Measurements from ENCODE around the gene FAT1. TPM values are rescaled to one million over a fixed set of nuclear protein-coding genes. Genes with fewer than 3 reads are reported as not detected.

Gene FAT1
- total RNA-seq, 4 donors from 2014 or later, result 73.1 to 95.6 (median 76.5) TPM

DNA sequence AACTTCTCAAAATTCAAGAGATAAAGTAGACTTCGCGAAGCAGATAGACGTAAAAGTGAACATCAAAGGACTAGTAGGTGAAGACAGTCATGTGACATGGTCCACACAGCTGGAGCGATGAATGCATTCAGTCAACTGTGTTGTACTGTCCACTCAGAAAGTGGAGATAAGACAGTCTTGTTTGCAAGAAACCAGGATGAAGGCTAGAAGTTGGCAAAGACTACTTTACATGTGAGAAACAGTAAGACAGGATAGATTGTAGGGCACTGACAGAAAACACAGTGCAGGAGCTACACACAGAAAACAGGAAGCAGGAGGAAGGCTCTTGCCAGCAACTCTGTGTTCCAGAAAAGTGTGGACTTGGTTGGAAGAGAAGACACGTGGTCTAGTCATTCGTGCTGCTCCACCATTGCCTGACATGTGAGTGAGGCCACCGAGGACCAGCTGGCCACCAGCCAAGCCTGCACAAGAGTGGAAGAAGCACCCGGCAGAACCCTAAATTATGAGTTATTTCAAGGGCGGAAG, 78.9 kb downstream of the FAT1 start:
- Histone ChIP-seq H3K4me3 (replicated peaks in 1 of 3) (no peak overlapping the region), H3K9me3 (no peaks in the 10 kb centered on the region), H3K36me3 (no peaks in the 10 kb centered on the region), H3K27ac (no peak overlapping the region), H3K4me1 (peaks cover 0 to 3% of the 10 kb centered on the region in 2 donors), H3K27me3 (no peaks in the 10 kb centered on the region)
- DNase-seq, result no peak
- 69 to 87% methylated on average over 9 of the region's 9 CpGs for WGBS, 2 donors
- intact Hi-C loops (cut with DNase I), result no loop called here
- TF ChIP-seq, protein P1, sequence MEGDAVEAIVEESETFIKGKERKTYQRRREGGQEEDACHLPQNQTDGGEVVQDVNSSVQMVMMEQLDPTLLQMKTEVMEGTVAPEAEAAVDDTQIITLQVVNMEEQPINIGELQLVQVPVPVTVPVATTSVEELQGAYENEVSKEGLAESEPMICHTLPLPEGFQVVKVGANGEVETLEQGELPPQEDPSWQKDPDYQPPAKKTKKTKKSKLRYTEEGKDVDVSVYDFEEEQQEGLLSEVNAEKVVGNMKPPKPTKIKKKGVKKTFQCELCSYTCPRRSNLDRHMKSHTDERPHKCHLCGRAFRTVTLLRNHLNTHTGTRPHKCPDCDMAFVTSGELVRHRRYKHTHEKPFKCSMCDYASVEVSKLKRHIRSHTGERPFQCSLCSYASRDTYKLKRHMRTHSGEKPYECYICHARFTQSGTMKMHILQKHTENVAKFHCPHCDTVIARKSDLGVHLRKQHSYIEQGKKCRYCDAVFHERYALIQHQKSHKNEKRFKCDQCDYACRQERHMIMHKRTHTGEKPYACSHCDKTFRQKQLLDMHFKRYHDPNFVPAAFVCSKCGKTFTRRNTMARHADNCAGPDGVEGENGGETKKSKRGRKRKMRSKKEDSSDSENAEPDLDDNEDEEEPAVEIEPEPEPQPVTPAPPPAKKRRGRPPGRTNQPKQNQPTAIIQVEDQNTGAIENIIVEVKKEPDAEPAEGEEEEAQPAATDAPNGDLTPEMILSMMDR (IDR thresholded peaks at IDR 0.05), result no peak
- no peak for TF ChIP-seq POLR2A (IDR thresholded peaks at IDR 0.05)

DNA sequence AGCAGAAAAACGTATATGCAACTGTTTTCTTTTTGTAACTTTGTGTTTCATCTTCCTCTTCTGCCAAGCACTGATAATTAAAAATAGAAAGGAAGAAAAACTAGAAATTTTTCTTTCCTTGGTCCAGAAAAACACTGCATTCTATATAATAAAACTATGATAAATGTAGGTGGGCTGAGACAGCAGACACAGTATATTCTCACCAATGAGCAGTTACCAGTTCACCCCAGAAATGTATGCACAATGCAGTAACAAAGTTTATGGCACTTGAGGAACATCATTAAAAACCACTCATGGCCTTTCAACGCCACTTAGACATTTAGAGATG, 79.4 kb downstream of the FAT1 start:
- TF ChIP-seq, protein P1 (IDR thresholded peaks at IDR 0.05), result no peak
- TF ChIP-seq POLR2A (IDR thresholded peaks at IDR 0.05), result no peak
- Histone ChIP-seq H3K27me3 (no peaks in the 10 kb centered on the region), H3K36me3 (no peaks in the 10 kb centered on the region), H3K4me1 (peaks cover 0 to 3% of the 10 kb centered on the region in 2 donors), H3K4me3 (replicated peaks in 1 of 3) (no peak overlapping the region), H3K9me3 (no peaks in the 10 kb centered on the region), H3K27ac (no peak overlapping the region)
- no peak for DNase-seq
- intact Hi-C loops (cut with DNase I), result no loop called here
- 74 to 84% methylated on average over 2 of the region's 2 CpGs for WGBS, 2 donors

DNA sequence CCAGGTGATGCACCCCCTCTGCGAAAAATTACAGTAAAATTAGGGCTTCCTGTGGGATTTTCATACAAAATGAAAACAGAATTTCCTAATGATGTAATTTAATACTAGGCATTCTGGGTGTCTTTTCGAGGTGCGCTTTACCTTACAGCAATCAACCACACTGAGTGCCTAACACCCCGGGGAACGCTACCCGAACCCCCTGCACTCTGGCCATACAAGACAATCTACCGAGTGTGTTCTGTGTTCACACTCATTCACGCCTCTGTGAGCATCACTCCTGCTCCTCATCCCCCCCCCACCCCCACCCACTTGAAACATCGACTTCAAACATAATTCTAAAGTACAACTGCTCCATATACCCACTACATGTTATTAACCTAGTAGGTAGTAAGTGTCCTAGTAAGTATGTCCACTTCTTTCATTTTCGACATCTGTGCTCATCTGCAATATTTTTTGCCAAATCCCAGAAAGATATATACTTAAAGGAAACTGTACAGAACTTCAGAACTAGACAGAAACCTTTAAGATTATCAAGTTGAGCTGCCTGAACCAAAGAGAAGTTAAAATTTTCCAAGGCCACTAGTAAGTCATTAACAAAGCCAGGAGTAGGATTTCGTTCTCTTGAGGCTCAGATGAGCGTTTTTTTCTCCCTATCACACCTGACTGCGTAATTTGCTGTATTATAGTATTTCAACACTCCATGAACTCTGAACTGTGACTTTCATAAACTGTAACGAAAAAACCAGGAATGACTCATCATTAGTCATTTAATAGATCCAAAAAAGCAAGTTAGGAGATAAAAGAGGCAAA, 80.0 kb downstream of the FAT1 start:
- H3K27ac ChIP-seq, result no peak overlapping the region
- no peaks in the 10 kb centered on the region for H3K9me3 ChIP-seq
- no peaks in the 10 kb centered on the region for H3K36me3 ChIP-seq
- H3K27me3 ChIP-seq, result no peaks in the 10 kb centered on the region
- no peak for TF ChIP-seq POLR2A (IDR thresholded peaks at IDR 0.05)
- TF ChIP-seq, protein P1 (IDR thresholded peaks at IDR 0.05), result no peak
- H3K4me1 ChIP-seq, result peaks cover 0 to 3% of the 10 kb centered on the region in 2 donors
- WGBS, 2 donors, result 70 to 74% methylated on average over 14 of the region's 14 CpGs
- no peak overlapping the region for H3K4me3 ChIP-seq (replicated peaks in 1 of 3)
- DNase-seq, result no peak
- intact Hi-C loops (cut with DNase I), result no loop called here

DNA sequence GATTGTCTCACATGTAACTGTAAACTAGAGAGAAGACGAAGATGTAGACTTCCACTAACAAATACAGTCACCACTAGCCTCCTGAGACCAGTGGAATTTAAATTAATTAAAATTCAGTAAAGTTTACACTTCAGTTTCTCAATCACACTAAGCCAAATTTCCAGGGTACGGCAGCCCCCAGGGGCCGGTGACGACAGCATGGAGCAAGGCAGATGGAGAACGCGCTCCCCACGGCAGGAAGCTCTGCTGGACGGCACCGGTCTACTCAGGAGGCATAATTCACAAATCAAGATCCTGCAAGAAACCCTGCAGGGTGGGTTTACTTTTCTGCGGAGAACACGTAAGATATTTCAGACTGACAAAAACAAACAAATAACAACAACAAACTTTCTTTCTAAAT, 80.7 kb downstream of the FAT1 start:
- Histone ChIP-seq H3K9me3 (no peaks in the 10 kb centered on the region), H3K36me3 (no peaks in the 10 kb centered on the region), H3K27me3 (no peaks in the 10 kb centered on the region), H3K4me3 (replicated peaks in 1 of 3) (no peak overlapping the region), H3K27ac (no peak overlapping the region), H3K4me1 (peaks cover 0 to 3% of the 10 kb centered on the region in 2 donors)
- TF ChIP-seq POLR2A (IDR thresholded peaks at IDR 0.05), result no peak
- TF ChIP-seq, protein P1 (IDR thresholded peaks at IDR 0.05), result no peak
- 85 to 89% methylated on average over 11 of the region's 11 CpGs for WGBS, 2 donors
- intact Hi-C loops (cut with DNase I), result no loop called here
- DNase-seq, result no peak

DNA sequence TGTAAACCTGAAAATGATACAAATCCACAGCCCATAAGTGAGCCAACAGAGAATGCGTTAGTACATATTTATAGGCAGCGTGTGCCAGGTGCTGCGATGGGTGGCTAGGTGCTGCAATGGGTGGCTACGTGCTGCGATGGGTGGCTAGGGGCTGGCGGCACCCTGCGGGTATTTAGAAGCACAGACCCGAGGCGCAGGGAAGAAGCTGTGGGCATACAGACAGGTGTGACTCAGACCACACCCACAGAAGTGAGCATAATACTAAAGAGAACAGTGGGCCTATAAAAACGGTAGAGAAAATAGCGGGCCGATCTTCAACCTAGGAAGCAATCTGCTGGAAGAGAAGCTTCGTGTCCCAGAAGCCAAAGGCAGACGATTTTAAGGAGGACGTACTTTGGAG, 81.1 kb downstream of the FAT1 start:
- Histone ChIP-seq H3K9me3 (no peaks in the 10 kb centered on the region), H3K27me3 (no peaks in the 10 kb centered on the region), H3K4me3 (replicated peaks in 1 of 3) (no peak overlapping the region), H3K4me1 (peaks cover 0 to 3% of the 10 kb centered on the region in 2 donors), H3K36me3 (no peaks in the 10 kb centered on the region), H3K27ac (no peak overlapping the region)
- no peak for DNase-seq
- TF ChIP-seq, protein P1 (IDR thresholded peaks at IDR 0.05), result no peak
- no peak for TF ChIP-seq POLR2A (IDR thresholded peaks at IDR 0.05)
- 86 to 92% methylated on average over 15 of the region's 15 CpGs for WGBS, 2 donors
- intact Hi-C loops (cut with DNase I), result no loop called here

Measured in thyroid gland (tissue), 4 donors.